ENCODE results near the gene LTA4H. TPM values are rescaled to one million over a fixed set of nuclear protein-coding genes. Genes with fewer than 3 reads are reported as not detected.
A peak's percentile ranks its signal among the peaks of the same experiment; 100 is the strongest.
"Not testable (repeated sequence)": the region's sequence is repeated elsewhere in the genome, so short reads cannot be mapped to it uniquely, and the experiment has no call there.

The LTA4H gene
- total and polyA plus RNA-seq, 2 experiments from 2014 or later = 35.0 to 90.5 TPM

DNA sequence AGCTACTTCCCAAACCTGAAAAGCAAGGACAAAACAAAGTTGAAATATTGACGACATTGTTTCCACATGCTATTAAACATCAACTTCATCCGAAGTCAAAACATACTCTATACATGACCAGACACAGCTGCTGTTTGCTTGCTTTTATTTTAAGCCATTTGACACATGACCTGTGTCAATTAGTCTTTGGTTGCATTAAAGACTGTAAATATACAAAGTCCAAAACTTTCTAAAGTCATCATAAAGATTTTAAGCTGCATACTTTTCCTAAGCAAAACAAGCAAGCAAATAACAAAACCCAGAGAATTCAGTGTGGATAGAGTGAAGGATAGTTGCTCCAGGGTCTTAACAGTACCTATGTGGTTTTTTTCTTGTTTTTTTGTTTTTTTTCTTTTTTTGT, 61.0 kb downstream of the LTA4H start:
- Histone ChIP-seq H3K27ac (no peak overlapping the region), H3K4me2 (no peak overlapping the region), H3K36me3 (replicated peaks; ENCODE audit: insufficient read depth, low read depth) (no peaks in the 10 kb centered on the region), H4K20me1 (ENCODE audit: insufficient read depth, poor library complexity, severe bottlenecking) (no peaks in the 10 kb centered on the region), H3K27me3 (no peaks in the 10 kb centered on the region), H3K79me2 (no peaks in the 10 kb centered on the region), H2AFZ (no peak overlapping the region), H3K9me3 (ENCODE audit: low read depth) (no peaks in the 10 kb centered on the region), H3K4me1 (ENCODE audit: insufficient read depth) (peaks cover 13% of the 10 kb centered on the region), H3K9me2 (replicated peaks; ENCODE audit: insufficient read depth) (no peaks in the 10 kb centered on the region), H3K4me3 (no peak overlapping the region)
- DNase-seq (ENCODE audit: low spot score) = no peak
- 56% methylated on average over 2 of the region's 2 CpGs for WGBS (ENCODE audit: low lambda C conversion rate, missing lambda C conversion rate)
- no peak for TF ChIP-seq EZH2 (IDR thresholded peaks at IDR 0.05; ENCODE audit: borderline replicate concordance)
- TF ChIP-seq CTCF (IDR thresholded peaks at IDR 0.05; ENCODE audit: poor library complexity) = no peak
- no peak for TF ChIP-seq EZH2phosphoT487 (IDR thresholded peaks at IDR 0.05; ENCODE audit: low read depth, severe bottlenecking, unreplicated experiment)

GRCh38 chr12:95972832-95973456, 62.4 kb downstream of the LTA4H start:
- TF ChIP-seq CTCF (IDR thresholded peaks at IDR 0.05; ENCODE audit: poor library complexity) = no peak
- no peak for TF ChIP-seq EZH2 (IDR thresholded peaks at IDR 0.05; ENCODE audit: borderline replicate concordance)
- TF ChIP-seq EZH2phosphoT487 (IDR thresholded peaks at IDR 0.05; ENCODE audit: low read depth, severe bottlenecking, unreplicated experiment) = no peak
- no peaks in the 10 kb centered on the region for H4K20me1 ChIP-seq (ENCODE audit: insufficient read depth, poor library complexity, severe bottlenecking)
- H3K27me3 ChIP-seq = no peaks in the 10 kb centered on the region
- no peak overlapping the region for H2AFZ ChIP-seq
- H3K4me1 ChIP-seq (ENCODE audit: insufficient read depth) = peaks cover 13% of the 10 kb centered on the region
- H3K9me3 ChIP-seq (ENCODE audit: low read depth) = no peaks in the 10 kb centered on the region
- WGBS (ENCODE audit: low lambda C conversion rate, missing lambda C conversion rate) = 43% methylated on average over 4 of the region's 4 CpGs
- no peak overlapping the region for H3K4me3 ChIP-seq
- no peaks in the 10 kb centered on the region for H3K79me2 ChIP-seq
- H3K4me2 ChIP-seq = no peak overlapping the region
- DNase-seq (ENCODE audit: low spot score) = peak; percentile 28
- H3K36me3 ChIP-seq (replicated peaks; ENCODE audit: insufficient read depth, low read depth) = no peaks in the 10 kb centered on the region
- no peaks in the 10 kb centered on the region for H3K9me2 ChIP-seq (replicated peaks; ENCODE audit: insufficient read depth)
- H3K27ac ChIP-seq = no peak overlapping the region

DNA sequence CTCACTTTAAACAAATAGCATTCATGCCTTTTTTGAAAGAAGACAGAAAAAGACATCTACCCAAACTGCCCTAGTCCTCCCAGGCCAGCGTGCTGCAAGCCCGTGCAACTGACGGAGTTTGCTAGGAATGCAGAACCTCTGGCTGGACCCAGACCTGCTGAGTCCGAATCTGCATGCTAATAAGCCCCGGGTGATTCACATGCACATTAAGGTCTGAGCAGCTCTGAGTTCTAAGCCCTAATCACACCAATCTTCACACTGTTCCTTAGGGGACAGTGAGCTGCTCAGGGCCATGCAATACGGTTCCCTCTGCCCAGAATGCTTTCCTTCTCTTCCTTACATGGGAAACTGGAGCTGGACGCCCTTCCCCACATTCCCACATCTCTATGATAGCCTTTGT, 64.5 kb downstream of the LTA4H start:
- TF ChIP-seq CTCF (IDR thresholded peaks at IDR 0.05; ENCODE audit: poor library complexity) (no peak), EZH2 (IDR thresholded peaks at IDR 0.05; ENCODE audit: borderline replicate concordance) (no peak)
- H3K27ac ChIP-seq = no peak overlapping the region
- H3K4me1 ChIP-seq (ENCODE audit: insufficient read depth) = peaks cover 13% of the 10 kb centered on the region
- no peaks in the 10 kb centered on the region for H3K36me3 ChIP-seq (replicated peaks; ENCODE audit: insufficient read depth, low read depth)
- no peak for DNase-seq (ENCODE audit: low spot score)
- no peaks in the 10 kb centered on the region for H4K20me1 ChIP-seq (ENCODE audit: insufficient read depth, poor library complexity, severe bottlenecking)
- no peak overlapping the region for H2AFZ ChIP-seq
- no peak overlapping the region for H3K4me2 ChIP-seq
- no peaks in the 10 kb centered on the region for H3K9me2 ChIP-seq (replicated peaks; ENCODE audit: insufficient read depth)
- H3K4me3 ChIP-seq = no peak overlapping the region
- no peaks in the 10 kb centered on the region for H3K9me3 ChIP-seq (ENCODE audit: low read depth)
- whole genome bisulfite sequencing (ENCODE audit: low lambda C conversion rate, missing lambda C conversion rate) = 46% methylated on average over 7 of the region's 7 CpGs
- no peaks in the 10 kb centered on the region for H3K79me2 ChIP-seq
- H3K27me3 ChIP-seq = no peaks in the 10 kb centered on the region

DNA sequence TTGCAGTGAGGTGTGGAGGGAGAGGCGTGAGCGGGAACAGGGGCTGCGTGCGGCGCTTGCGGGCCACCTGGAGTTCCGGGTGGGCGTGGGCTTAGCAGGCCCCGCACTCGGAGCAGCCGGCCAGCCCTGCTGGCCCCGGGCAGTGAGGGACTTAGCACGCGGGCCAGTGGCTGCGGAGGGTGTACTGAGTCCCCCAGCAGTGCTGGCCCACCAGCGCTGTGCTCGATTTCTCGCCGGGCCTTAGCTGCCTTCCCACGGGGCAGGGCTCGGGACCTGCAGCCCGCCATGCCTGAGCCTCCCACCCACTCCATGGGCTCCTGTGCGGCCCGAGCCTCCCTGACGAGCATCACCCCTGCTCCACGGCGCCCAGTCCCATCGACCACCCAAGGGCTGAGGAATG, 66.3 kb downstream of the LTA4H start:
- not testable (repeated sequence) for DNase-seq (ENCODE audit: low spot score); H4K20me1 ChIP-seq (ENCODE audit: insufficient read depth, poor library complexity, severe bottlenecking)
- 95% methylated on average over 19 of the region's 28 CpGs for WGBS (ENCODE audit: low lambda C conversion rate, missing lambda C conversion rate)

More for the DNA sequence above, 66.3 kb downstream of the LTA4H start:
- H3K27me3 ChIP-seq; H3K4me2 ChIP-seq; H3K4me3 ChIP-seq; H3K9me3 ChIP-seq (ENCODE audit: low read depth); H3K27ac ChIP-seq; H3K9me2 ChIP-seq (replicated peaks; ENCODE audit: insufficient read depth); H3K79me2 ChIP-seq; H3K36me3 ChIP-seq (replicated peaks; ENCODE audit: insufficient read depth, low read depth); H2AFZ ChIP-seq: not testable (repeated sequence)
- peaks cover 12% of the 10 kb centered on the region for H3K4me1 ChIP-seq (ENCODE audit: insufficient read depth)
